HCT116 (cell line): Measurements from ENCODE around the gene ST6GALNAC2. TPM values are rescaled to one million over a fixed set of nuclear protein-coding genes. Genes with fewer than 3 reads are reported as not detected.

ENCODE experiments used
- ATAC-seq: fragments of 200-7000 bp; cut with Tn5 transposase; 2 replicates; pipeline ENCODE4 v1.9.1; 2020; ENCODE audit warnings: mild to moderate bottlenecking, moderate library complexity
- BruUV-seq: library from RNA; stranded (reverse); fragments of 400-500 nt; replicated peaks from 2 replicates; lab custom pipeline; 2021; lab: Mats Ljungman, UMichigan
- CTCF ChIA-PET: fragments of 300-600 bp; sonication (Branson Sonifier 250); formaldehyde crosslinking; loops from one replicate; lab custom pipeline; 2021; ENCODE audit warnings: antibody characterized with exemption; lab: Charles Lee
- POLR2A ChIA-PET: fragments of 300-600, 350-600 bp; sonication (Branson Sonifier 250); formaldehyde crosslinking; loops from one replicate; lab custom pipeline; 2021; ENCODE audit warnings: antibody characterized with exemption; lab: Charles Lee
- RAD21 ChIA-PET, 2 experiments: fragments of 300-600 bp; sonication (Branson Sonifier 250); formaldehyde crosslinking; loops; one replicate each; lab custom pipeline; 2023; ENCODE audit warnings: low total read pairs in 2 of 2; ENCODE audit not compliant: uncharacterized antibody in 2 of 2, unreplicated experiment in 2 of 2, low non-redundant PET in 1 of 2; lab: Charles Lee
- DNase-seq: peaks from one replicate; pipeline ENCODE4 v3.0.0-alpha.2; 2010; ENCODE audit warnings: low read depth, low spot score
- H2AFZ ChIP-seq: fragments of 200-600 bp; shearing (Covaris generic), sonication (generic); 2 replicates; pipeline ENCODE4 v1.6.1; 2017; ENCODE audit warnings: low read depth, mixed run types, mixed read lengths, antibody characterized with exemption, low read length; ENCODE audit not compliant: poor library complexity, severe bottlenecking
- H3K27ac ChIP-seq: 2 replicates; pipeline ENCODE4 v1.5.1; 2012; ENCODE audit warnings: low read depth, low read length
- H3K27me3 ChIP-seq: fragments of 200-600 bp; sonication (generic); 2 replicates; pipeline ENCODE4 v1.6.1; 2016; ENCODE audit warnings: mixed run types, low read length, mixed read lengths; ENCODE audit not compliant: insufficient read depth
- H3K36me3 ChIP-seq, 2 experiments: fragments of 200-500 bp in 1 of 2; fragments of 200-600 bp in 1 of 2; sonication (Bioruptor generic) in 1 of 2; sonication (generic) in 1 of 2; 2 replicates each; pipeline versions ENCODE4 v1.5.1 to v1.6.1; 2014 to 2016; ENCODE audit warnings: low read length in 2 of 2, inconsistent platforms in 1 of 2, mixed read lengths in 1 of 2, mixed run types in 1 of 2; ENCODE audit not compliant: insufficient read depth in 2 of 2, control insufficient read depth in 1 of 2
- H3K4me1 ChIP-seq, 2 experiments: fragments of 200-600 bp in 1 of 2; sonication (generic) in 1 of 2; 2 replicates each; pipeline versions ENCODE4 v1.5.1 to v1.6.1; 2012 to 2017; ENCODE audit warnings: low read length in 2 of 2, inconsistent platforms in 1 of 2, mild to moderate bottlenecking in 1 of 2, mixed read lengths in 1 of 2, mixed run types in 1 of 2, moderate library complexity in 1 of 2; ENCODE audit not compliant: insufficient read depth in 2 of 2, control insufficient read depth in 1 of 2
- H3K4me2 ChIP-seq: fragments of 200-600 bp; sonication (generic); 2 replicates; pipeline ENCODE4 v1.6.1; 2017; ENCODE audit warnings: mixed run types, low read length, mixed read lengths
- H3K4me3 ChIP-seq, 2 experiments: fragments of 200-600 bp in 1 of 2; sonication (generic) in 1 of 2; replicated peaks in 1 of 2; 2 replicates each; pipeline ENCODE4 v1.5.1; 2011 to 2016; ENCODE audit warnings: low read length in 2 of 2, control low read depth in 1 of 2, low read depth in 1 of 2, mild to moderate bottlenecking in 1 of 2, mixed read lengths in 1 of 2, mixed run types in 1 of 2
- H3K79me2 ChIP-seq: fragments of 200-600 bp; sonication (generic); 2 replicates; pipeline ENCODE4 v1.6.1; 2017; ENCODE audit warnings: mild to moderate bottlenecking, mixed run types, low read length, moderate library complexity, mixed read lengths; ENCODE audit not compliant: insufficient read depth
- H3K9ac ChIP-seq: fragments of 200-600 bp; sonication (generic); 2 replicates; pipeline ENCODE4 v1.6.1; 2016; ENCODE audit warnings: low read length, mixed read lengths
- H3K9me2 ChIP-seq: fragments of 200-600 bp; sonication (generic), shearing (Covaris generic); 2 replicates; pipeline ENCODE4 v1.6.1; 2017; ENCODE audit warnings: mixed run types, mild to moderate bottlenecking, moderate library complexity; ENCODE audit not compliant: insufficient read depth
- H3K9me3 ChIP-seq, 2 experiments: fragments of 200-500 bp in 1 of 2; fragments of 200-600 bp in 1 of 2; sonication (Bioruptor generic) in 1 of 2; sonication (generic) in 1 of 2; 2 replicates each; pipeline ENCODE4 v1.6.1; 2014 to 2017; ENCODE audit warnings: low read length in 2 of 2, mixed read lengths in 2 of 2, inconsistent platforms in 1 of 2, low read depth in 1 of 2, mild to moderate bottlenecking in 1 of 2, mixed run types in 1 of 2, moderate library complexity in 1 of 2; ENCODE audit not compliant: control insufficient read depth in 1 of 2, insufficient read depth in 1 of 2
- H4K20me1 ChIP-seq: fragments of 200-600 bp; sonication (generic), shearing (Covaris generic); 2 replicates; pipeline ENCODE4 v1.6.1; 2017; ENCODE audit warnings: mixed run types, mild to moderate bottlenecking, moderate library complexity; ENCODE audit not compliant: insufficient read depth
- CEBPB ChIP-seq: IDR thresholded peaks from 2 replicates; pipeline ENCODE4 v1.6.1; 2012; ENCODE audit warnings: low read depth
- EGR1 ChIP-seq: IDR thresholded peaks from 2 replicates; pipeline ENCODE4 v1.6.1; 2012; ENCODE audit warnings: low read depth
- MAX ChIP-seq: IDR thresholded peaks from 2 replicates; pipeline ENCODE4 v1.6.1; 2012
- ZBTB33 ChIP-seq: IDR thresholded peaks from 2 replicates; pipeline ENCODE4 v1.6.1; 2011; ENCODE audit warnings: mild to moderate bottlenecking, low read length, moderate library complexity; ENCODE audit not compliant: insufficient replicate concordance; ENCODE audit errors: extremely low read depth
- intact Hi-C: fragments of 100-400 bp; cut with micrococcal nuclease; formaldehyde crosslinking; loops from 2 replicates; pipeline ENCODE4 v1.10.0; 2022
- total RNA-seq: library from RNA; stranded (reverse); gene quantifications from one replicate; pipeline ENCODE4 v1.2.1, GENCODE V29; 2021; ENCODE audit not compliant: unreplicated experiment

The ST6GALNAC2 gene
- total RNA-seq, 1 experiment from 2014 or later: 14.7 TPM

DNA sequence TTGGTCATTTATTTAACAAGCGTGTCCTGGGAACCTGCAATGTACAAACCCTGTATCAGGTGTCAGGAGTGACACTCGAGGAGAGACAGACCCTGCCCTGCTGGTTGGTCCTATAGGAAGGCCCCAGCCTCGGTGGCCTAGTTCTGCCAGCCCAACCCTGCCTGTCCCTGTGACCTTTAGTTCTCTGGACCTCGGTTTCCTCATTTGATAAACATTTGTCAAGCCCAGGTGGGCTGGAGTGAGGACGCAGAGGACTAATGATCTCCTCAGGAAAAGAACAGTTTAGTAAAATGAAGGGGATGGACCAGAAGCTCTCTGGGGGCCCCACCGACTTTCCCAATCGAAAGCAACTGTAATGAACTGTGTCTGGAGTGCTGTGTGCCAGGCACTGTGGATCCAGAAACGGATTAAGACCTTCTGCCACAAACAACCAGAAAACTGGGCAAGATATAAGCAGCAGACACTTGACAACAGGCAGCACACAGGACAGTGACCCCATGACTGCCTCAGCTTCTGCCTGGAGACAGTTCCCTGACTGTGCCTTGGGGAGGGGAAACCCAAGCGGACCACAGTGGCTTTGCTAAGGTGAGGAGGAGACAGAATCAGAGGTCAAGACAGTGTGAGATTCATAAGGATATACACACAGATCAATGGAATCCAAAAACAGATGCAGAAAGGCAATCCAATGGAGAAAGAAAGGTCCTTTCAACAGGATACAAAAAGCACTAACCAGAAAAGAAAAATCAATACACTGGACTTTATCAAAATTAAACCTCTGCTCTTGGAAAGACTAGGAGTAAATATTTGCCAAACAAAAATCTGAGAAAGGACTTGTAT lies 37.1 kb downstream of the ST6GALNAC2 start:
- POLR2A ChIA-PET: interaction anchor here (1.1 kb wide), 1 partner anchor 21 kb away, joined by 3 read pairs; a partner anchor contains a TSS
- no peak for ATAC-seq
- Histone ChIP-seq H3K27me3 (no peaks in the 10 kb centered on the region), H3K9me3 (no peaks in the 10 kb centered on the region), H2AFZ (no peak overlapping the region), H3K27ac (no peak overlapping the region), H3K4me3 (no peak overlapping the region), H3K4me1 (peaks cover 0 to 13% of the 10 kb centered on the region in 2 experiments; a peak in 2 of 4 replicates), H3K4me2 (no peak overlapping the region), H3K9me2 (no peaks in the 10 kb centered on the region), H3K9ac (no peak overlapping the region), H3K36me3 (no peaks in the 10 kb centered on the region), H3K79me2 (no peaks in the 10 kb centered on the region), H4K20me1 (no peaks in the 10 kb centered on the region)
- RAD21 ChIA-PET: no interaction called here
- CTCF ChIA-PET: interaction anchor here (0.8 to 1.6 kb wide), 3 partner anchors 9 to 25 kb away, joined by 3 to 6 read pairs (median 4); no protein-coding TSS in a partner anchor
- no TSS peak for BruUV-seq
- intact Hi-C loops: no loop called here
- TF ChIP-seq ZBTB33: no peak
- TF ChIP-seq MAX: no peak
- no peak for TF ChIP-seq CEBPB
- no peak for TF ChIP-seq EGR1
- DNase-seq: no peak
